HL-60 (cell line): Measurements from ENCODE around the gene SMIM5.

ENCODE experiments used
- CTCF ChIP-seq: IDR thresholded peaks from one replicate; pipeline ENCODE4 v1.5.1; 2011; ENCODE audit warnings: low read length, control low read depth, inconsistent platforms; ENCODE audit not compliant: insufficient read depth
- POLR2AphosphoS5 ChIP-seq: IDR thresholded peaks from 2 replicates; pipeline ENCODE4 v1.6.1; 2012; ENCODE audit warnings: low read depth
- REST ChIP-seq: IDR thresholded peaks from 2 replicates; pipeline ENCODE4 v1.6.1; 2012; ENCODE audit warnings: low read depth; ENCODE audit not compliant: insufficient replicate concordance
- SPI1 ChIP-seq: IDR thresholded peaks from 2 replicates; pipeline ENCODE4 v1.6.1; 2012; ENCODE audit warnings: low read depth, mild to moderate bottlenecking, borderline replicate concordance

GRCh38 chr17:75629157-75629556 lies 4.1 kb upstream of the SMIM5 start:
- TF ChIP-seq CTCF (no peak), POLR2AphosphoS5 (no peak), SPI1 (no peak), REST (no peak)
